ENCODE data around the gene NUDT5. TPM values are rescaled to one million over a fixed set of nuclear protein-coding genes. Genes with fewer than 3 reads are reported as not detected.

Gene NUDT5
- total and polyA plus RNA-seq, 2 of the 13 experiments (the other 11 are each of a cell fraction or from before 2014, with no cell fraction given) = 79.6 to 134 TPM

- TF ChIP-seq NAIF1 (CRISPR knock-in tag; IDR thresholded peaks at IDR 0.05; ENCODE audit: borderline replicate concordance) = no peak
- TF ChIP-seq HHEX (CRISPR knock-in tag; IDR thresholded peaks at IDR 0.05) = no peak
- TF ChIP-seq, protein P1, sequence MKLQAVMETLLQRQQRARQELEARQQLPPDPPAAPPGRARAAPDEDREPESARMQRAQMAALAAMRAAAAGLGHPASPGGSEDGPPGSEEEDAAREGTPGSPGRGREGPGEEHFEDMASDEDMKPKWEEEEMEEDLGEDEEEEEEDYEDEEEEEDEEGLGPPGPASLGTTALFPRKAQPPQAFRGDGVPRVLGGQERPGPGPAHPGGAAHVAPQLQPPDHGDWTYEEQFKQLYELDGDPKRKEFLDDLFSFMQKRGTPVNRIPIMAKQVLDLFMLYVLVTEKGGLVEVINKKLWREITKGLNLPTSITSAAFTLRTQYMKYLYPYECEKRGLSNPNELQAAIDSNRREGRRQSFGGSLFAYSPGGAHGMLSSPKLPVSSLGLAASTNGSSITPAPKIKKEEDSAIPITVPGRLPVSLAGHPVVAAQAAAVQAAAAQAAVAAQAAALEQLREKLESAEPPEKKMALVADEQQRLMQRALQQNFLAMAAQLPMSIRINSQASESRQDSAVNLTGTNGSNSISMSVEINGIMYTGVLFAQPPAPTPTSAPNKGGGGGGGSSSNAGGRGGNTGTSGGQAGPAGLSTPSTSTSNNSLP (IDR thresholded peaks at IDR 0.05; ENCODE audit: low read depth, low read length) = no peak
- no peak for TF ChIP-seq ZFP82 (CRISPR knock-in tag; IDR thresholded peaks at IDR 0.05; ENCODE audit: borderline replicate concordance)
- no peak for TF ChIP-seq NFE2L1 (CRISPR knock-in tag; IDR thresholded peaks at IDR 0.05; ENCODE audit: borderline replicate concordance)
- 0 out of 2 replicates have a peak, but pooled peaks have one; percentile 19 for TF ChIP-seq NCOA2 (CRISPR knock-in tag; IDR thresholded peaks at IDR 0.05)
- peak; percentile 81 for TF ChIP-seq POGZ (CRISPR knock-in tag; IDR thresholded peaks at IDR 0.05)
- no peak for TF ChIP-seq PLRG1 (conservative IDR thresholded peaks at IDR 0.05)
- 0 out of 2 replicates have a peak, but pooled peaks have one; percentile 17 for TF ChIP-seq ZNF264 (CRISPR knock-in tag; IDR thresholded peaks at IDR 0.05)
- no peak for TF ChIP-seq ZNF10 (CRISPR knock-in tag; IDR thresholded peaks at IDR 0.05; ENCODE audit: borderline replicate concordance, low read depth)
- peak; percentile 56; the same call in 1 of the 2 replicates for TF ChIP-seq MED1 (CRISPR knock-in tag; IDR thresholded peaks at IDR 0.05)
- no peak for TF ChIP-seq NR3C1 (CRISPR knock-in tag; IDR thresholded peaks at IDR 0.05)
- TF ChIP-seq, protein P2, sequence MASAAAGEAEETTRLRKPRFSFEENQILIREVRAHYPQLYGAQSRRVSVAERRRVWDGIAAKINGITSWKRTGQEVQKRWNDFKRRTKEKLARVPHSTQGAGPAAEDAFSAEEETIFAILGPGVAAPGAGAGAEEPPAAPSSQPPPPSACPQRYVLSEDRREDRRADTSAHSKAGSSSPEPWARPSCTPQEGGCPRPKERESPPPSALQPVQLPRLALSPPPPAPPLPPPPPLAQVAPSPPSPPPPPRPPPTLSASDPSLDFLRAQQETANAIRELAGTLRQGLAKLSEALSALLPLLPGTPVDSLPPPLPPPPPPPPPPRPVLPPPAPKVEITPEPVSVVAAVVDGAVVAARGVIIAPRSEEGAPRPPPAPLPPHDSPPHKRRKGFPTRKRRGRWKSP (CRISPR knock-in tag; IDR thresholded peaks at IDR 0.05) = peak; percentile 63; the same call in 1 of the 2 replicates
- TF ChIP-seq ZNF34 (CRISPR knock-in tag; IDR thresholded peaks at IDR 0.05; ENCODE audit: borderline replicate concordance) = 0 out of 2 replicates have a peak, but pooled peaks have one; percentile 42
- TF ChIP-seq, protein P3, sequence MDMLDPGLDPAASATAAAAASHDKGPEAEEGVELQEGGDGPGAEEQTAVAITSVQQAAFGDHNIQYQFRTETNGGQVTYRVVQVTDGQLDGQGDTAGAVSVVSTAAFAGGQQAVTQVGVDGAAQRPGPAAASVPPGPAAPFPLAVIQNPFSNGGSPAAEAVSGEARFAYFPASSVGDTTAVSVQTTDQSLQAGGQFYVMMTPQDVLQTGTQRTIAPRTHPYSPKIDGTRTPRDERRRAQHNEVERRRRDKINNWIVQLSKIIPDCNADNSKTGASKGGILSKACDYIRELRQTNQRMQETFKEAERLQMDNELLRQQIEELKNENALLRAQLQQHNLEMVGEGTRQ (IDR thresholded peaks at IDR 0.05; ENCODE audit: low read depth, low read length) = no peak
- TF ChIP-seq, protein P3 (CRISPR knock-in tag; IDR thresholded peaks at IDR 0.05; ENCODE audit: borderline replicate concordance) = 0 out of 2 replicates have a peak, but pooled peaks have one; percentile 21
- TF ChIP-seq DNMT1 (CRISPR knock-in tag; IDR thresholded peaks at IDR 0.05) = no peak
- TF ChIP-seq NFIB (CRISPR knock-in tag; IDR thresholded peaks at IDR 0.05; ENCODE audit: borderline replicate concordance) = no peak
- TF ChIP-seq BCL6 (CRISPR knock-in tag; IDR thresholded peaks at IDR 0.05) = no peak
- no peak for TF ChIP-seq SKI (IDR thresholded peaks at IDR 0.05; ENCODE audit: partially characterized antibody)
- peak; percentile 46 for TF ChIP-seq HDAC2 (CRISPR knock-in tag; IDR thresholded peaks at IDR 0.05)
- TF ChIP-seq ZNF773 (CRISPR knock-in tag; IDR thresholded peaks at IDR 0.05; ENCODE audit: borderline replicate concordance) = no peak
- TF ChIP-seq TP53 (CRISPR knock-in tag; conservative IDR thresholded peaks at IDR 0.05) = 0 out of 2 replicates have a peak, but pooled peaks have one; percentile 19
These were observed at the start of gene NUDT5, which contains the start of gene CDC123 (continued) for GRCh38 chr10:12195603-12196506.

All from HepG2 (cell line).